Measurements from ENCODE around the gene RGS3.
"Not testable (repeated sequence)": the region's sequence is repeated elsewhere in the genome, so short reads cannot be mapped to it uniquely, and the experiment has no call there.

The RGS3 gene

DNA sequence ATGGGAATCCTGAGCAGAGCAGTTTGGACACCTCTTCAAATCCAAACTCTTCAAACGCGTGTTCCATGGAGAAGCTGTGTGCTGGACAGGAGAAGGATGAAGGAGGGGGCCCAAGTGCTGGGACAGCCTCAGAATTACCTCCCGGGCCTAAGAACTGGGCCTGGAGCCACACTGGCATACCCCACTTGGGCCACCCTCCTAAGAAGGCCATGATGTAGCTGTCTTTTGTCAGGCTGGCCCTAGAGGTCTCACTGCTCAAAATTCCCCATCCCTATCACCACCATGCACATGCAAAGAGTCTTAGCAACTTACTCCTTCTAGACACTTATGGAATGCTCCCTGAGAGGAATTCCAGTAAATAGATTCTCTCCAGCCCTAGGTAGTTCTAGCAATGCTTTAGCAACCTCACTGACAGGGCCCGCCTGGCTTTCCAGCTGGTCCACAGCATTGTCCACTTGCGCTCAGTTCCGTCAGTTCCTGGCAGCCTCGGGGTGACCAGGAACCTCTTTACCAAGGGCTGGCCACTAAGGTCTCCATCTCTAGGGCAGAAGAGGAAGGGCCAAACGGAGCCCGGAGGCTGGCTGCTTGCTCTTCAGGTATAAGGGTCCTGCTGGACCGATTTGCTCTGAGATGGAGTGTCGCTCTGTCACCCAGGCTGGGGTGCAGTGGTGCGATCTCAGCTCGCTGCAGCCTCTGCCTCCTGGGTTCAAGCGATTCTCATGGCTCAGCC, 75.3 kb downstream of the RGS3 start:
- no peak overlapping the region for H3K4me3 Mint-ChIP-seq
- peak; percentile 3 for DNase-seq
- peak overlapping the region; percentile 42 for H3K27ac Mint-ChIP-seq
- no peaks in the 10 kb centered on the region for H3K4me1 Mint-ChIP-seq
- no peaks in the 10 kb centered on the region for H3K27me3 Mint-ChIP-seq
- CTCF ChIA-PET: no interaction called here
- peaks cover 1% of the 10 kb centered on the region for H3K36me3 Mint-ChIP-seq
- no peaks in the 10 kb centered on the region for H3K9me3 Mint-ChIP-seq

DNA sequence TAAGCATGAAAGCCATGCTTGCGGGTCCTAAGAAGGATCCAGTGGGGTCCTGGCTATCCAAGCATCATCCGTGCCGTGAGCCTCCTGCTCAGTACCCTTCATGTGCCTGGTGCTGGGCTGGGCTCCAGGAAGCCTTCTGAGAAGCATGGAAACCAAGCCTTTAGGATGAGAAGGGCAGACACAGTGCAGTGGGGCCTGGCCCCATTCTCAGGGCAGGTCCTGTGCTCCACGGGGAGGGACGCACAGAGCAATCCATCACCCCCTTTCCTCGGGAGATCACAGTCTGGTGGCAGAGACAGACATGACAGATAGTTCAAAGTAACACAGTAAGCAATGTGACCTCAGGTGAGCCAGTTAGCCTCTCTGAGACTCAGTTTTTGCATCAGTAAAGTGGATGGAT, 76.9 kb downstream of the RGS3 start:
- Mint-ChIP-seq H3K4me3 (no peak overlapping the region), H3K9me3 (no peaks in the 10 kb centered on the region), H3K27me3 (no peaks in the 10 kb centered on the region), H3K27ac (peak overlapping the region; percentile 64), H3K4me1 (no peaks in the 10 kb centered on the region), H3K36me3 (no peaks in the 10 kb centered on the region)
- DNase-seq: peak; percentile 5
- CTCF ChIA-PET: no interaction called here

DNA sequence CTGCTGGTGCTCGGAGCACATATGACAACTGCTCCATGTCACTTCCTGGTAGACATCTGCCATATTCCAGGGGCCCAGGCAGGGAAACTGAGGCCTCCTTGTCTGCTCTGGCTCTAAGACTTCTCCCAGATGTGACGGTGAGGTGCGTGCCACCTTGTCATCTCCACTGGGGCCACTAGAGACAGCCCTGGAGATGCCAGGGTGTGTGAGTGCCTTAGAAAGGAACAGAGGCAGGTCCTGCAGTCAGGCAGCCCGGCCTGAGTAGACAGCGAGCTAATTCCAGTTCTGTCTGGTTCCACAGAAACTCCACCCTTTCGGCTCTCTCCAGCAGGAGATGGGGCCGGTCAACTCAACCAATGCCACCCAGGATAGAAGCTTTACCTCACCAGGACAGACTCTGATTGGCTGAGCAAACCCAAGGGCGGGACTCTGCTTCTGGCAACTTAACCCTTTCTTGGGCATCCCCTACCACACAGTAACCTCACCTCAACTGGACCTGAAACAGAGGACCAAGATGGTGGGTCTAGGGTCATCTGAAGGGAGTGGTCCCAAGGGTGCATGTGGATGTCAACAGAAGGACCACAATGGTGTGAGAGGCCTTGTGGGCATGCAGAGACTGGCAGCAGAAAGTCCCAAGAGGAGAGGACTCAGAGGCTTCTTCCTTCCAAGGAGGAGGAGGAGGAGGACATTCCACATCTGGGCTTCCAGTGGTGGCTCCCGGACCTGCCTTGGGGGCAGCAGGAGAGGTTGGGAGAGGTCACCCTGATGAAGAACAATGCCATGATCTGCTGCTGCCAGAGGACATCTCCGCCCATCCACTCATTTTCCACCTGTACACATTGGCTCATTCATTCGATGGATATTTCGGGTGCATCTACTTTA, 77.7 kb downstream of the RGS3 start:
- peak; percentile 8 for DNase-seq
- Mint-ChIP-seq H3K36me3 (no peaks in the 10 kb centered on the region), H3K4me1 (no peaks in the 10 kb centered on the region), H3K4me3 (no peak overlapping the region), H3K27me3 (no peaks in the 10 kb centered on the region), H3K27ac (no peak overlapping the region), H3K9me3 (no peaks in the 10 kb centered on the region)
- CTCF ChIA-PET: no interaction called here

DNA sequence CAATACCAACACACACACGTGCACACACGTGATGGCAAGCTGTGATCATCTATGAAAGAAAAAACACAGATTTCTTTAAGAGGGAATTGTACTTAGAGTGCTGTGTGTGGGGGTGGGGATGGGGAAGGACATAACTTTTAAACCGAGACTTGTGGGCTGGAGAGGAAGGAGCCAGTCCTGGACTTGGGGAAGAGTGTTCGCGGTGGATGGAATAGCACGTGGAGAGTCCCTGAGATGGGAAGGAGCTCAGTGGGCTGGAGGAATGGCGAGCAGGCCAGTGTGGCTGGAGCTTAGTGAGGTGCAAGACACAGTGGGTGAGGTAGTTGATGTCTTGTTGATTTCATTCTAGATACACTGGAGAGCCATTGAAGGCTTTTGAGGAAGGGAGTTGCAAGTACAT, 78.5 kb downstream of the RGS3 start:
- CTCF ChIA-PET: no interaction called here
- Mint-ChIP-seq H3K4me3 (no peak overlapping the region), H3K27me3 (no peaks in the 10 kb centered on the region), H3K36me3 (no peaks in the 10 kb centered on the region), H3K9me3 (no peaks in the 10 kb centered on the region), H3K4me1 (no peaks in the 10 kb centered on the region), H3K27ac (no peak overlapping the region)
- peak; percentile 7 for DNase-seq

GRCh38 chr9:113542741-113543140, 79.2 kb downstream of the RGS3 start:
- DNase-seq: peak; percentile 10
- H3K4me1 Mint-ChIP-seq: peaks cover 6% of the 10 kb centered on the region
- no peak overlapping the region for H3K27ac Mint-ChIP-seq
- no peaks in the 10 kb centered on the region for H3K9me3 Mint-ChIP-seq
- H3K36me3 Mint-ChIP-seq: no peaks in the 10 kb centered on the region
- H3K27me3 Mint-ChIP-seq: no peaks in the 10 kb centered on the region
- CTCF ChIA-PET: no interaction called here
- H3K4me3 Mint-ChIP-seq: no peak overlapping the region

GRCh38 chr9:113543296-113543981, 79.9 kb downstream of the RGS3 start:
- H3K4me3 Mint-ChIP-seq: no peak overlapping the region
- no peaks in the 10 kb centered on the region for H3K9me3 Mint-ChIP-seq
- H3K36me3 Mint-ChIP-seq: no peaks in the 10 kb centered on the region
- CTCF ChIA-PET: interaction anchor here (0.6 kb wide), 1 partner anchor 86 kb away, joined by 4 read pairs; no protein-coding TSS in a partner anchor
- H3K27ac Mint-ChIP-seq: no peak overlapping the region
- DNase-seq: peak; percentile 5
- H3K4me1 Mint-ChIP-seq: peaks cover 13% of the 10 kb centered on the region
- H3K27me3 Mint-ChIP-seq: no peaks in the 10 kb centered on the region

- CTCF ChIA-PET: interaction anchor here (0.6 kb wide), 1 partner anchor 86 kb away, joined by 4 read pairs; no protein-coding TSS in a partner anchor
- Mint-ChIP-seq H3K9me3 (no peaks in the 10 kb centered on the region), H3K27ac (no peak overlapping the region), H3K4me1 (peaks cover 16% of the 10 kb centered on the region), H3K4me3 (no peak overlapping the region), H3K27me3 (no peaks in the 10 kb centered on the region), H3K36me3 (no peaks in the 10 kb centered on the region)
- no peak for DNase-seq
Observed at GRCh38 chr9:113543982-113544303, 80.4 kb downstream of the RGS3 start.

DNA sequence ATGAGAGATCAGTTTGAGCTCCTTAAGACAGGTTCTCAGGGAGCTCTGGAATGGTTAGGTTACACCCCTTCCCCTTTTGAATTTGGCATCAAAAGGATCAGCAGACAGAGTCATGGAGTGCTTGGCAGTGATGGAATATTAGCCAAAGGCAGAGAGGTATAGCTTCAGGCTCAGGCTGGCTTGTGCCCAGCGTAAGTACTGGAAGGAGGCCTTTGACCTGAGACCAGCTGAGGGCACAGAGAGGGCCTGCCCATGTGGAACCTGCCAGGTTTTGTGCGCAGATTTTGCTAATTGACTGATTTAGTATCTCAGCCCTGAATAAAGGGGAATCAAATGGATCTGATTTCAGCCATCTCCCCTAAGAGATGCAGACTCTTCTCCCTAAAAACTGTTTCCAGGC, 81.5 kb downstream of the RGS3 start:
- H3K9me3 Mint-ChIP-seq: no peaks in the 10 kb centered on the region
- CTCF ChIA-PET: interaction anchor here (0.6 to 1.2 kb wide), 2 partner anchors 21 to 37 kb away, joined by 3 to 4 read pairs; no protein-coding TSS in a partner anchor
- DNase-seq: peak; percentile 6
- H3K27ac Mint-ChIP-seq: no peak overlapping the region
- no peaks in the 10 kb centered on the region for H3K27me3 Mint-ChIP-seq
- no peak overlapping the region for H3K4me3 Mint-ChIP-seq
- no peaks in the 10 kb centered on the region for H3K36me3 Mint-ChIP-seq
- H3K4me1 Mint-ChIP-seq: peaks cover 19% of the 10 kb centered on the region

DNA sequence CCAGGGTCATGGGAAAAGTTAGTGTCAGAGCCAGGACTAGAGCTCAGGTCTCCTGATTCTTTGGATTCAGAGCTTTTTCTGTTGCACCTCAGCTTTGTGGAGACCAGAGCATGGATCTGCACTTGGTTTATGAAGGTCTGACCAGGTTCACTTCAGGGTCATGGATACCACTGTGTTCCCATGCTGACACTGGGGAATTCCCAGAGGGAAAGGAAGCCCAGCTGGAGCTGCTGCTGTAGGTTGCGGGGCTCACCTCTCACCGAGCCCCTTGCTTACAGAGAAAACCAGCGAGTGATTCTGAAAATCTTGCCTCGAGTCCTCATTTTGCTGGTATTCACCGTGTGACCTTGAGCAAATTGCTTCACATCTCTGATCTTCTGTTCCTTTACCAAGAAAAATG, 83.0 kb downstream of the RGS3 start:
- Mint-ChIP-seq H3K27ac (no peak overlapping the region), H3K36me3 (no peaks in the 10 kb centered on the region), H3K27me3 (no peaks in the 10 kb centered on the region), H3K4me1 (peaks cover 19% of the 10 kb centered on the region), H3K9me3 (no peaks in the 10 kb centered on the region), H3K4me3 (no peak overlapping the region)
- CTCF ChIA-PET: interaction anchor here (1.0 kb wide), 1 partner anchor 36 kb away, joined by 3 read pairs; no protein-coding TSS in a partner anchor
- peak; percentile 2 for DNase-seq

DNA sequence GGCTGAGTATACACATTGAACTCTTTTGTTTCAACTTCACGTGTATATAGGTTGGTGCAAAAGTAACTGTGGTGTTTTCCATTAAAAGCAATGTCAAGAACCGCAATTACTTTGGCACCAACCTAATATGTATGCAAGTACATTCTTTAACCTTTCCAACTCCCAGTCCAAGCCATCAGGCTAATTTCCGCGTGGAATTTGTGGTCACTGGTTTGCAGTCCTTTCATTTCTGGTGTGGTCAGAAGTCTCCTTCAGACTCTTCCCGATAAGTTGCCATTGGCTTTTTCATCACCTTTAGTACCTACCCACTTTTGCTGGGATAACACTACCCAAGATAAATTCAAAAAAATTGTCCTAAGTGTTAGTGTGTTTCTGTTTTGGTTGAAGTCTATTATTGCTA, 84.0 kb downstream of the RGS3 start:
- CTCF ChIA-PET: no interaction called here
- Mint-ChIP-seq H3K4me1 (peaks cover 19% of the 10 kb centered on the region), H3K9me3 (no peaks in the 10 kb centered on the region), H3K36me3 (no peaks in the 10 kb centered on the region), H3K27me3 (no peaks in the 10 kb centered on the region), H3K27ac (no peak overlapping the region), H3K4me3 (no peak overlapping the region)
- DNase-seq: no peak

- peaks cover 19% of the 10 kb centered on the region for H3K4me1 Mint-ChIP-seq
- H3K4me3 Mint-ChIP-seq: no peak overlapping the region
- CTCF ChIA-PET: interaction anchor here (0.9 kb wide), 1 partner anchor 18 kb away, joined by 3 read pairs; no protein-coding TSS in a partner anchor
- H3K36me3 Mint-ChIP-seq: no peaks in the 10 kb centered on the region
- no peaks in the 10 kb centered on the region for H3K9me3 Mint-ChIP-seq
- peak; percentile 21 for DNase-seq
- no peaks in the 10 kb centered on the region for H3K27me3 Mint-ChIP-seq
- peak overlapping the region; percentile 25 for H3K27ac Mint-ChIP-seq
Observed at GRCh38 chr9:113548221-113549041, 84.9 kb downstream of the RGS3 start.

GRCh38 chr9:113549892-113550291, 86.4 kb downstream of the RGS3 start:
- H3K36me3 Mint-ChIP-seq, H3K27me3 Mint-ChIP-seq, H3K27ac Mint-ChIP-seq, H3K9me3 Mint-ChIP-seq, CTCF ChIA-PET, H3K4me3 Mint-ChIP-seq: not testable (repeated sequence)
- H3K4me1 Mint-ChIP-seq: peaks cover 19% of the 10 kb centered on the region
- peak; percentile 10 for DNase-seq

GRCh38 chr9:113556877-113557593, 93.5 kb downstream of the RGS3 start:
- no peak overlapping the region for H3K4me3 Mint-ChIP-seq
- H3K27me3 Mint-ChIP-seq: peaks cover 3% of the 10 kb centered on the region
- H3K4me1 Mint-ChIP-seq: peaks cover 18% of the 10 kb centered on the region
- no peaks in the 10 kb centered on the region for H3K9me3 Mint-ChIP-seq
- DNase-seq: no peak
- H3K27ac Mint-ChIP-seq: no peak overlapping the region
- CTCF ChIA-PET: interaction anchor here (0.6 kb wide), 1 partner anchor 245 kb away, joined by 3 read pairs; no protein-coding TSS in a partner anchor
- H3K36me3 Mint-ChIP-seq: no peaks in the 10 kb centered on the region

Measured in activated naive CD4-positive, alpha-beta T cell treated with anti-CD3 and anti-CD28 coated beads, Interleukin-2, amount 10 ng/mL, durations not matched to agents 7 days and 5 days (primary cell).